Stimulated activated CD4-positive, alpha-beta T cell treated with anti-CD3 and anti-CD28 coated beads, TNF-alpha, amount 100 ng/mL, for 4 hours (primary cell): Measurements from ENCODE around the gene OGT.
A peak's percentile ranks its signal among the peaks of the same experiment; 100 is the strongest.
"Not testable (repeated sequence)": the region's sequence is repeated elsewhere in the genome, so short reads cannot be mapped to it uniquely, and the experiment has no call there.

Source experiments
- DNase-seq, 3 experiments: peaks; one replicate each; pipeline ENCODE4 v3.0.0-alpha.2; 2020; ENCODE audit warnings: low read depth in 3 of 3

Gene OGT

DNA sequence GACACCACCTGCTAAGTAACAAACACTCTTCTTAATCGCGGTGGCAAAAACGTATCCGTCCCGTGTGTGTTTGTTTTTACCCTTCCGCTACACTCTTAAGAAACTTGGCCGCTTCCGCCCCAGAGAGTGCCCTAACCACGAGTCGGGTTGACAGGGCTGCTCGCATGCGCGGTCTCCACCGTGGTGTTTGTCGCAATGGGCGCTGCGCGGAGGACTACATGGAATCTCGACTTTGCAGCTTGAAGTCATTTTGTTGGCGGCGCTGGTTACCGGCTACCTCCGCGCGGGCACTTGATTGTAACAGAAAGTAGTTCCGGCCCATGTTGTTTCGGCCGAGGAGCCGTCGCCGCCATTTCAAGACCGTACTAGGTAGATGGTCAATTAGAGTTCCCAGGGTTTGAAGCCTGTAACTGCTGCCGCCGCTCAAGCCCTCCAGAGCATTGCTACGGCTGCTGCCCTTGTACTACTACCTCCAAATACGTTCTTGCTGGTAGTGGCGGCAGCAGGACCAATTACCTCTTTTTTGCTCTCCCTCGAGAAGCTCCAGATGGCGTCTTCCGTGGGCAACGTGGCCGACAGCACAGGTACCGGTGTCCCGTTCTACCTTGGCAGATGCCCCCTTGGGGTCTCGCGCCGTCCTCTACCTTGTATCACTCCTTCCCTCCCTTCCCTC is at the start of gene OGT:
OGT (plus strand) TSS at position 352 of the 673 bp plus-strand sequence; CDS start at position 548, 196 bp downstream.
- peak; percentile 68 to 89 (median 82) for DNase-seq

DNA sequence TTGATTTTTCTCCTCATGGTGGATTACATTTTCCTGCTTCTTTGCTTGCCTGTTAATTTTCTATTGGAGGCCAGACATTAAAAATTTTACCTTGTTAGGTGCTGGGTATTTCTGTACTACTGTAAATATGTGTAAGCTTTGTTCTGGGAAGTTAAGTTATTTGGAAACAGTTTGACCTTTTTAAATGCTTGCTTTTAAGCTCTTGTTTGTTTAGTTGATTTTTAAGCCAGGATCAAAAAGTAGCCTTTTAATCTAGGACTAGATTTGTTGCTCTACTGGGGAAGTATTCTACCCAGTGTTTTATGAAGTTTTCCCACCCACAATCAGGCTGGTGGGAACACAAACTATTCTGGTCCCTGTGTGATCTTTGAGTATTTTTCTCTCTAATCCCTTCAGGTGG is 45.1 kb upstream of the OGT start:
- DNase-seq = no peak

GRCh38 chrX:71489540-71489939 is 43.4 kb upstream of the OGT start:
- no peak for DNase-seq

- peak; percentile 5 to 29 (median 13) for DNase-seq
Observed at GRCh38 chrX:71492231-71493065, 40.5 kb upstream of the OGT start.

DNA sequence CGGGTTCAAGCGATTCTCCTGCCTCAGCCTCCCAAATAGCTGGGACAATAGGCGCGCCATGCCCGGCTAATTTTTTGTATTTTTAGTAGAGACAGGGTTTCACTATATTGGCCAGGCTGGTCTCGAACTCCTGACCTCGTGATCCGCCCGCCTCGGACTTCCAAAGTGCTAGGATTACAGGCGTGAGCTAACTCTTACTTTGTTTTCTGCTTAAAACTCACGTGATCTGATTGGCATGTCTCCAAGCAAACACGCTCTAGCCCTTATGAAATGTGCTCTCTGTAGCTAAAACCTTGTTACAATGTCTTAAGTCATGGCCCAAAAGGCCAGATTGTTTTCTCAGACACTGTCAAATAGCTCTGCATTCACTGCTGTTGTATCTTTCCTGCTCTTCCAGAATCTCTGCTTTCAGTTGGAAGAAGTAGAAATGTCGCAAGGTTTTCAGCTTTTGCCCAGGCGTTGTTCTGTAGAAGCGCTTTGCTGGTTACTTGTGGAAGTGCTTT is 39.7 kb upstream of the OGT start:
- DNase-seq = no peak

DNA sequence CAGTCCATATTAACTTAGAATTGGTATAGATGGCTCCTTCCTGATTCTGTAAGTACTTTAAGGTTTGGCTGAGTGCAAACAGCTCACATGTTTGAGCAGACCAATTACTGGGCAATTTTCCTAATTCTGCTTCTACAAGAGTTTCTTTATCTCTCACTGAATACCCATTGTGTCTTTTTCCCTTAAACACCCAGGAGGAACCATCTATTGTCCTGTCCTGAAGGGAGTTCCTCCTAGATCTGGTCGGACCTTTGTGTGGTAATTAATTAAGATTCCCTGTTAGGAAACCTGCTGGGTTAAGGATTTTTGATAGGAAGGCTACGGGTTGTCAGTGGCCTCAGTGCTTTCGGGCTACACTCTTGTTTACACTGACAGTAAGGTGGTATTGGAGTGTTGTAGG is 36.9 kb upstream of the OGT start:
- DNase-seq = not testable (repeated sequence)

DNA sequence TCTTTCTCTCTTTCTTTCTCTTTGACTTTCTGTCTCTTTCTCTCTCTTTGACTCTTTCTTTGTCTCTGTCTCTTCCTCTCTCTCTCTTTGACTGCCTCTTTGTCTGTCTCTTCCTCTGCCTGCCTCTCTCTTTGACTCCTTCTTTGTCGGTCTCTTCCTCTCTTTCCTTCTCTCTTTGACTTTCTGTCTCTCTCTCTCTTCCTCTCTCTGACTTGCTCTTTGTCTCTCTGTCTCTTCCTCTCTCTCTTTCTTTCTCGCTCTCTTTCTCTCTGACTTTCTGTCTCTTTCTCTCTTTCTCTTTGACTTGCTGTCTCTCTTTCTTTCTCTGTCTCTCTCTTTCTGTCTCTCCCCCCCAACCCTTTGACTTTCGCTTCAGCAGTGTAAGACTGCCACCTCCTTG is 36.4 kb upstream of the OGT start:
- no peak for DNase-seq

GRCh38 chrX:71502080-71502479 is 30.8 kb upstream of the OGT start:
- DNase-seq = not testable (repeated sequence)

DNA sequence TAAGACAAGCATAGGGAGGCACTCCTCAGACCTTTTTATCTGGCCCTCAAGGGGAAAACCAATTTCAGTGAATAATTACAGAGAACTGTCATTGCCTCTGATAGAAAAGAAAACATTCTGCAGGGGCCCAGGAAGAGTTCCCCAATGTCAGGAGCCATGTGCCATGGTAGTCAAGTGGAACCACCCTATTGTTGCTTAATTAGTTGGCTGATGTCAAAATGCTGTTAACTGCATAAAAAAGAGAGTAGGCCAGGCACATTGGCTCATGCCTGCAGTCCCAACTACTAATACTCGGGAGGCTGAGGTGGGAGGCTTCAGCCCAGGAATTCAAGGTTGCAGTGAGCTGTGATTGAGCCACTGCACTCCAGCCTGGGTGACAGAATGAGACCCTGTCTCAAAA is 28.6 kb upstream of the OGT start:
- no peak for DNase-seq

- no peak for DNase-seq
Observed at GRCh38 chrX:71509289-71509688, 23.6 kb upstream of the OGT start.

GRCh38 chrX:71510161-71510560 is 22.7 kb upstream of the OGT start:
- DNase-seq = no peak

- DNase-seq = not testable (repeated sequence)
Observed at GRCh38 chrX:71513731-71514130, 19.2 kb upstream of the OGT start.

DNA sequence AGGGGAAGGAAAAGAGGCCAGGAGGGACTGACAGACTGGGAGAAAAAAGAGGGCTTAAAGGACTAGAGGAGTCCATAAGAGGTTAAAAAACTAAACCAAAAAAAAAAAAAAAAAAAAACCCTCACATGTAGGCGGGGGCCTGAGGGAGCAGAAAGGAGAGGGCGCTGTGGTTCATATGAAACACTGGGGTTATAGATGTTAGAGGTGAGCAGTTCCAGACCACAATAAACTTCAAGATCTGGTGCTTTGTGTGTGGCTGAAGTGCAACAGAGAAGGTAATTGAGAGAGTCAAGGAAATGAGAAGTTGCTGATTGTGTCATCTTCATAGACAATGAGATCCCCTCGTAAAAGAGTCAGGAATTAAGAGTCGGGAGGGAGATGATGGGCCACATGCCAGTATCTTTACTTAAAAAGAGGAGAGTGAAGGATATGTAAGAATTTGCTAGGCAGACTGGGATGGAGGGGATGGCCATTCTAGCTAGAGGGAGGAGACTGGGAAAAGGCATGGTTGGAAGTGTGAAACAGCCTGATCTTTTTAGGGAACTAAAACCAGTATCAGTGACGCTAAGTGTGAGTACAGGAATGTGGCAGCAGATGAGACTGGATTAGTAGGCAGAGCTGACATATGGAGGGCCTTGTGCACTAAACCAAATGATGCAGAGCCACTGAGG is 18.4 kb upstream of the OGT start:
- no peak for DNase-seq

- no peak for DNase-seq
Observed at GRCh38 chrX:71515038-71515396, 17.9 kb upstream of the OGT start.

GRCh38 chrX:71525316-71525715 is 7.6 kb upstream of the OGT start:
- no peak for DNase-seq

DNA sequence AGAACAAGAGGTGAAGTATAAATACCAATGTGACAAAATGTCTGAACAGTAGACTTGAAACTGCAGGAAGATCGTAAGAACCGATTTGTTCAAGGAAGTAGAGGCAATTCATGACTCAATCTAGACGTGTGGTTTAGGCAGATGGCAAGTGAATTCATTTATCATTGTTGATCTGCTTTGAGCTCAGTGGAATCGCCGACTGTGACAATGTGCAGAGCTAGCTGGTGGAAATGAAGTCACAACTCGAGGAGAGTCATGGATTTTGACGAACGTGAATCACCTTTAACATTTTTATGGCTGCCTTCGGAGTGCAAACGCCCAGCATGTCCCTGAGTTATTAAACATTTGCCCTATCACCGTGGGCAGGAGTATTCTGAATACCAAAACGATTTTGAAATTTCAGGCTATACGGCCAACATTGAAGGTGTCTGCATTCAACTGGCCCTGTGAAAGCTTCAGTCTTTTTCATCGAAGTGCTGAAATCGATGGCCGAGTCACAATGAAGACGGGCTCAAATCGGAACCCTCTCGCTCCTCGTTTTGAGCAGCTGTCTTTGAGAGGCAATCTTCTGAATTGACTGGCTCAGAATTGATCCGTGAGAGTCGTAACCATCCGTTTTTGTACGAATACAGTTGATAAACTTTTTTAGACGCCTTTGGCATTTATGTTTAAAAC is 689 bp upstream of the OGT start:
- peak in 1 of 3 experiments; percentile 41 for DNase-seq

DNA sequence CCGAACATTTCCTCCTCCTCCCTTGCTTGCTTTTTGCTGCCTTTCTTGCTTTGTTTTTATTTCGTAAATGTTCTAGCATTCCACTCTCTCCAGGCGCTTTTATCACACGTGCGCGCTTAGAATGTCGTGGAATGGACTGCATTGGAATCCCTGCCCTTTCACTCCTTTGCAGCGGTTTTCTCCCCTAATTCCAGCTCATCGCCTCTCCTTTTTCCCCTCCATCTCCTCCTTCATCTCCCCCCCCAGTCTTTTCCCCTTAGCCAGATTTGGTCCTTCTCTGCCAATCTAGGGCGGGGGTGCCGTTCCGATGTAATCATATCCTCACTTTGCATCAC is 579 bp downstream of the OGT start:
- DNase-seq = no peak

GRCh38 chrX:71533851-71534561 is 1.1 kb downstream of the OGT start:
- DNase-seq = peak in 1 of 3 experiments; percentile 39

GRCh38 chrX:71534773-71535544 is 2.1 kb downstream of the OGT start:
- no peak for DNase-seq

GRCh38 chrX:71536285-71536684 is 3.4 kb downstream of the OGT start:
- DNase-seq = peak in 1 of 3 experiments; percentile 19

DNA sequence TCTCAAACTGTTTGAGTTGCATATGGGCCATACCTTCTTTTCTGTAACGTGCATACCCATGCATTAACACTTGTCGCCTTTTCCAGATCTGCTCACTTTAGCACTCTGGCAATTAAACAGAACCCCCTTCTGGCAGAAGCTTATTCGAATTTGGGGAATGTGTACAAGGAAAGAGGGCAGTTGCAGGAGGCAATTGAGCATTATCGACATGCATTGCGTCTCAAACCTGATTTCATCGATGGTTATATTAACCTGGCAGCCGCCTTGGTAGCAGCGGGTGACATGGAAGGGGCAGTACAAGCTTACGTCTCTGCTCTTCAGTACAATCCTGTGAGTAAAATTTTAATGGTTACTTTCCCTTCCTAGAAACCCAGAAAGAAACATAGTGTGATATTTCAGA is 4.8 kb downstream of the OGT start:
- DNase-seq = no peak
